HEK293T (cell line): Measurements from ENCODE around the gene ABCB9.

ENCODE experiments used
- ARNT ChIP-seq: fragments of 450-650 bp; IDR thresholded peaks from 2 replicates; pipeline ENCODE4 v1.6.1; 2017; ENCODE audit warnings: mild to moderate bottlenecking
- BHLHE40 ChIP-seq: fragments of 450-650 bp; IDR thresholded peaks from 2 replicates; pipeline ENCODE4 v1.6.1; 2016; ENCODE audit warnings: mild to moderate bottlenecking, moderate library complexity, borderline replicate concordance
- CTBP1 ChIP-seq: fragments of 450-650 bp; IDR thresholded peaks from 2 replicates; pipeline ENCODE4 v1.6.1; 2016; ENCODE audit warnings: borderline replicate concordance
- ELF4 ChIP-seq: fragments of 450-650 bp; IDR thresholded peaks from 2 replicates; pipeline ENCODE4 v1.6.1; 2017; ENCODE audit warnings: antibody characterized with exemption
- FOXA1 ChIP-seq: fragments of 450-650 bp; IDR thresholded peaks from 2 replicates; pipeline ENCODE4 v1.6.1; 2016; ENCODE audit warnings: mild to moderate bottlenecking
- FOXK2 ChIP-seq: fragments of 450-650 bp; IDR thresholded peaks from 2 replicates; pipeline ENCODE4 v1.6.1; 2016; ENCODE audit warnings: mild to moderate bottlenecking
- FOXM1 ChIP-seq: fragments of 450-650 bp; IDR thresholded peaks from 2 replicates; pipeline ENCODE4 v1.6.1; 2017; ENCODE audit warnings: mild to moderate bottlenecking, borderline replicate concordance
- HDGF ChIP-seq: fragments of 450-650 bp; IDR thresholded peaks from 2 replicates; pipeline ENCODE4 v1.6.1; 2017; ENCODE audit warnings: antibody characterized with exemption, borderline replicate concordance
- LEF1 ChIP-seq: fragments of 450-650 bp; IDR thresholded peaks from 2 replicates; pipeline ENCODE4 v1.6.1; 2017; ENCODE audit warnings: mild to moderate bottlenecking, borderline replicate concordance
- NFRKB ChIP-seq: fragments of 450-650 bp; IDR thresholded peaks from 2 replicates; pipeline ENCODE4 v1.6.1; 2016; ENCODE audit warnings: mild to moderate bottlenecking, moderate library complexity
- SP1 ChIP-seq: fragments of 450-650 bp; IDR thresholded peaks from 2 replicates; pipeline ENCODE4 v1.6.1; 2017
- SUZ12 ChIP-seq: fragments of 450-650 bp; IDR thresholded peaks from 2 replicates; pipeline ENCODE4 v1.6.1; 2016; ENCODE audit warnings: mild to moderate bottlenecking
- TARDBP ChIP-seq: fragments of 450-650 bp; IDR thresholded peaks from 2 replicates; pipeline ENCODE4 v1.6.1; 2016

- TF ChIP-seq HDGF, result no peak
- no peak for TF ChIP-seq TARDBP
- no peak for TF ChIP-seq SUZ12
- TF ChIP-seq LEF1, result no peak
- TF ChIP-seq CTBP1, result no peak
- no peak for TF ChIP-seq BHLHE40
- TF ChIP-seq FOXM1, result no peak
- TF ChIP-seq FOXK2, result no peak
- TF ChIP-seq FOXA1, result no peak
- no peak for TF ChIP-seq ELF4
- no peak for TF ChIP-seq SP1
- no peak for TF ChIP-seq ARNT
- TF ChIP-seq NFRKB, result no peak
Measured at GRCh38 chr12:123004287-123004686, 38.0 kb upstream of the ABCB9 start.
